Measurements from ENCODE around the gene C19orf38. TPM values are rescaled to one million over a fixed set of nuclear protein-coding genes. Genes with fewer than 3 reads are reported as not detected.
A peak's percentile ranks its signal among the peaks of the same experiment; 100 is the strongest.

The C19orf38 gene
- total RNA-seq, 1 experiment from 2014 or later: not detected

DNA sequence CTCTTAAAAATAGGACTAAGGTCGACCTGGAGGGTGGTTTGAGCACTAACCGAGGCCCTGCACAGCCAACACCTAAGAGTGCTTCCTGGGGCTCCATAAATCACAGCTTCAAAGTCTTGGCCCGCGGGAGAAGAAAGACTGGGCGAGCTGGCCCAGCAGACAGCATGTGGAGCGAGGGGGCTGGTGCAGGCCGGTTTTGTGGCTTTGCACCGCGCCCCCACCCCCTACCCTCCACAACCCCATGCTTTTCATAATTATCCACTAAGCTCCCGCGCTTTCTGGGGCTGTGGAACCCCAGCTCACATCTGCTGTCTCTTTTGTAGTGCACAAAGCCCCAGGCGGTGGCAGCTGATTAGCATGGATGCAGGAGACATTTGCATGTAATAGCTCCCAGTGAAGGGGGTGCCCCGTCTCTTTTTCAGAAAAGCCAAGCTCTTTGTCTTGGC lies 40.2 kb downstream of the C19orf38 start:
- Mint-ChIP-seq H3K4me3 (peak overlapping the region; percentile 27; the same call in 1 of the 2 replicates), H3K4me1 (peaks cover 55% of the 10 kb centered on the region), H3K9me3 (no peaks in the 10 kb centered on the region), H3K27me3 (ENCODE audit: low read depth) (no peaks in the 10 kb centered on the region), H3K36me3 (no peaks in the 10 kb centered on the region), H3K27ac (peak overlapping the region; percentile 94)
- ChIA-PET CTCF (interaction anchor here (0.5 to 3.1 kb wide), 15 partner anchors 8 to 345 kb away, joined by 3 to 62 read pairs (median 7); partner anchors contain the start of genes CARM1, DNM2 and TMED1), POLR2A (interaction anchor here (0.8 to 2.5 kb wide), 3 partner anchors 9 to 25 kb away, joined by 6 to 12 read pairs (median 9); partner anchors contain the start of gene CARM1)
- DNase-seq (ENCODE audit: low spot score) (peak; percentile 69), ATAC-seq (peak; percentile 55)
- TF ChIP-seq NFATC4 (CRISPR knock-in tag; IDR thresholded peaks at IDR 0.05) (no peak), ZBTB21 (CRISPR knock-in tag; IDR thresholded peaks at IDR 0.05; ENCODE audit: borderline replicate concordance) (peak; percentile 20; the same call in 1 of the 2 replicates)

GRCh38 chr19:10889880-10890279 lies 41.7 kb downstream of the C19orf38 start:
- TF ChIP-seq ZNF121 (CRISPR knock-in tag; IDR thresholded peaks at IDR 0.05) (peak; percentile 82), OVOL2 (CRISPR knock-in tag; IDR thresholded peaks at IDR 0.05; ENCODE audit: borderline replicate concordance) (no peak)
- Mint-ChIP-seq H3K4me1 (peaks cover 65% of the 10 kb centered on the region), H3K36me3 (no peaks in the 10 kb centered on the region), H3K27ac (no peak overlapping the region), H3K9me3 (no peaks in the 10 kb centered on the region), H3K4me3 (no peak overlapping the region), H3K27me3 (ENCODE audit: low read depth) (no peaks in the 10 kb centered on the region)
- DNase-seq (ENCODE audit: low spot score) (no peak), ATAC-seq (no peak)
- POLR2A ChIA-PET: interaction anchor here (0.7 kb wide), 2 partner anchors 37 to 199 kb away, joined by 4 to 5 read pairs; no protein-coding TSS in a partner anchor
- CTCF ChIA-PET: interaction anchor here (1.0 to 3.3 kb wide), 5 partner anchors 9 to 252 kb away, joined by 3 to 62 read pairs (median 7); partner anchors contain the start of gene CARM1

DNA sequence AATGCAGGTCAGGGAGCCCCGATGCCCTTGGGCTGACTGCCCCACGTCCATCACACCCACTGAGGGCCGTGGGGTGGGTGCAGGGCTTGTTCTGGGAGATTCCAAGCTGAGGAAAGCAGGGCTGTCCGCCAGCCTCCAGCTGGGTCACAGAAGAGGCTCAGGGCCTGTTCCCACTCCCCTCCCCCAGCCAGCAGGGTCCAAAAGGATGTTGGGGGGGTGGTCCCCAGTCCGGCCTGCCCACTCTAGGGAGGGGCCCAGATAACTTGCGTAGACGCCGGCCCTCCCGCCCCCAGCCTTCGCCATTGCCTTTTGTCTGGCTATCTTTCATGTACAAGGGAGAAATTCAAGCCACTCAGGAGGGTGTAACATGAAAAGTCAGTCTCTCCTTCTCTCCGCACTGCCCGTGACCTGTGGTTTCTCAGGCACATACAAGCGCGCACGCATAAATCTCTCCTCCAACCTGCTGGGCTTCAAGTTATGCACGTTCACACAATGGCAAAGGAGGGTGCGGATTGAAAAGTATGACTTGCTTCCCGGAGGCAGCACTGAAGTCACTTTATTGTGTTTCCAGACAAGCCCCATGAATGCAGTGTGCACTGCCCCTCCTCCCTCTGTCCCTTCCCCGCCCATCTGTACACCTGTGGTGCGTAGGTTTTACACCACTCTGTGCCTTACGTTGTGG lies 43.3 kb downstream of the C19orf38 start:
- peak overlapping the region; percentile 20 for H3K4me3 Mint-ChIP-seq
- ATAC-seq (peak; percentile 6; the same call in 1 of the 2 replicates), DNase-seq (ENCODE audit: low spot score) (no peak)

GRCh38 chr19:10892256-10892655 lies 44.0 kb downstream of the C19orf38 start:
- DNase-seq (ENCODE audit: low spot score) (no peak), ATAC-seq (no peak)
- no peaks in the 10 kb centered on the region for H3K27me3 Mint-ChIP-seq (ENCODE audit: low read depth)
- peaks cover 70% of the 10 kb centered on the region for H3K4me1 Mint-ChIP-seq
- CTCF ChIA-PET: interaction anchor here (1.1 to 3.3 kb wide), 5 partner anchors 12 to 34 kb away, joined by 5 to 29 read pairs (median 9); partner anchors contain the start of gene CARM1
- no peak for TF ChIP-seq ZNF219 (CRISPR knock-in tag; IDR thresholded peaks at IDR 0.05; ENCODE audit: borderline replicate concordance)
- peak overlapping the region; percentile 94 for H3K27ac Mint-ChIP-seq
- H3K36me3 Mint-ChIP-seq: no peaks in the 10 kb centered on the region
- H3K4me3 Mint-ChIP-seq: no peak overlapping the region; the same call in 1 of the 2 replicates
- POLR2A ChIA-PET: interaction anchor here (2.9 kb wide), 1 partner anchor 11 kb away, joined by 8 read pairs; no protein-coding TSS in a partner anchor
- H3K9me3 Mint-ChIP-seq: no peaks in the 10 kb centered on the region

More for the DNA sequence above, 43.3 kb downstream of the C19orf38 start:
- no peaks in the 10 kb centered on the region for H3K27me3 Mint-ChIP-seq (ENCODE audit: low read depth)
- H3K9me3 Mint-ChIP-seq: no peaks in the 10 kb centered on the region
- no peaks in the 10 kb centered on the region for H3K36me3 Mint-ChIP-seq
- peaks cover 70% of the 10 kb centered on the region for H3K4me1 Mint-ChIP-seq
- H3K27ac Mint-ChIP-seq: peak overlapping the region; percentile 94
- ChIA-PET CTCF (interaction anchor here (1.1 to 3.3 kb wide), 4 partner anchors 11 to 31 kb away, joined by 5 to 29 read pairs (median 14); partner anchors contain the start of gene CARM1), POLR2A (interaction anchor here (0.6 to 2.9 kb wide), 2 partner anchors 10 to 80 kb away, joined by 4 to 8 read pairs; no protein-coding TSS in a partner anchor)
- TF ChIP-seq ZBTB21 (CRISPR knock-in tag; IDR thresholded peaks at IDR 0.05; ENCODE audit: borderline replicate concordance): no peak
- TF ChIP-seq, protein P1, sequence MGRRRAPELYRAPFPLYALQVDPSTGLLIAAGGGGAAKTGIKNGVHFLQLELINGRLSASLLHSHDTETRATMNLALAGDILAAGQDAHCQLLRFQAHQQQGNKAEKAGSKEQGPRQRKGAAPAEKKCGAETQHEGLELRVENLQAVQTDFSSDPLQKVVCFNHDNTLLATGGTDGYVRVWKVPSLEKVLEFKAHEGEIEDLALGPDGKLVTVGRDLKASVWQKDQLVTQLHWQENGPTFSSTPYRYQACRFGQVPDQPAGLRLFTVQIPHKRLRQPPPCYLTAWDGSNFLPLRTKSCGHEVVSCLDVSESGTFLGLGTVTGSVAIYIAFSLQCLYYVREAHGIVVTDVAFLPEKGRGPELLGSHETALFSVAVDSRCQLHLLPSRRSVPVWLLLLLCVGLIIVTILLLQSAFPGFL (CRISPR knock-in tag; IDR thresholded peaks at IDR 0.05; ENCODE audit: borderline replicate concordance): no peak
- TF ChIP-seq NR2C2 (CRISPR knock-in tag; IDR thresholded peaks at IDR 0.05): no peak
- TF ChIP-seq GRHL2 (CRISPR knock-in tag; IDR thresholded peaks at IDR 0.05; ENCODE audit: insufficient replicate concordance, severe bottlenecking): no peak
- no peak for TF ChIP-seq ZNF671 (CRISPR knock-in tag; IDR thresholded peaks at IDR 0.05)
- no peak for TF ChIP-seq GABPB1 (CRISPR knock-in tag; IDR thresholded peaks at IDR 0.05)
- TF ChIP-seq KAT7 (CRISPR knock-in tag; IDR thresholded peaks at IDR 0.05; ENCODE audit: borderline replicate concordance): no peak
- TF ChIP-seq EMX1 (CRISPR knock-in tag; IDR thresholded peaks at IDR 0.05): no peak
- no peak for TF ChIP-seq NR1H2 (CRISPR knock-in tag; IDR thresholded peaks at IDR 0.05)
- no peak for TF ChIP-seq JUN (CRISPR knock-in tag; IDR thresholded peaks at IDR 0.05)
- TF ChIP-seq TEAD1 (CRISPR knock-in tag; IDR thresholded peaks at IDR 0.05): no peak
- no peak for TF ChIP-seq ZNF423 (CRISPR knock-in tag; IDR thresholded peaks at IDR 0.05)
- TF ChIP-seq ATF1 (CRISPR knock-in tag; IDR thresholded peaks at IDR 0.05): no peak
- TF ChIP-seq, protein P2, sequence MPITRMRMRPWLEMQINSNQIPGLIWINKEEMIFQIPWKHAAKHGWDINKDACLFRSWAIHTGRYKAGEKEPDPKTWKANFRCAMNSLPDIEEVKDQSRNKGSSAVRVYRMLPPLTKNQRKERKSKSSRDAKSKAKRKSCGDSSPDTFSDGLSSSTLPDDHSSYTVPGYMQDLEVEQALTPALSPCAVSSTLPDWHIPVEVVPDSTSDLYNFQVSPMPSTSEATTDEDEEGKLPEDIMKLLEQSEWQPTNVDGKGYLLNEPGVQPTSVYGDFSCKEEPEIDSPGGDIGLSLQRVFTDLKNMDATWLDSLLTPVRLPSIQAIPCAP (CRISPR knock-in tag; IDR thresholded peaks at IDR 0.05): no peak
- TF ChIP-seq, protein P3, sequence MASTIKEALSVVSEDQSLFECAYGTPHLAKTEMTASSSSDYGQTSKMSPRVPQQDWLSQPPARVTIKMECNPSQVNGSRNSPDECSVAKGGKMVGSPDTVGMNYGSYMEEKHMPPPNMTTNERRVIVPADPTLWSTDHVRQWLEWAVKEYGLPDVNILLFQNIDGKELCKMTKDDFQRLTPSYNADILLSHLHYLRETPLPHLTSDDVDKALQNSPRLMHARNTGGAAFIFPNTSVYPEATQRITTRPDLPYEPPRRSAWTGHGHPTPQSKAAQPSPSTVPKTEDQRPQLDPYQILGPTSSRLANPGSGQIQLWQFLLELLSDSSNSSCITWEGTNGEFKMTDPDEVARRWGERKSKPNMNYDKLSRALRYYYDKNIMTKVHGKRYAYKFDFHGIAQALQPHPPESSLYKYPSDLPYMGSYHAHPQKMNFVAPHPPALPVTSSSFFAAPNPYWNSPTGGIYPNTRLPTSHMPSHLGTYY (CRISPR knock-in tag; IDR thresholded peaks at IDR 0.05): no peak
- no peak for TF ChIP-seq OVOL2 (CRISPR knock-in tag; IDR thresholded peaks at IDR 0.05; ENCODE audit: borderline replicate concordance)

All from WTC11 (cell line).